H1 (cell line): Measurements from ENCODE around the gene ALOX12. TPM values are rescaled to one million over a fixed set of nuclear protein-coding genes. Genes with fewer than 3 reads are reported as not detected.

Experiments used
- ASH2L ChIP-seq: fragments of 200-600, 300-600 bp; sonication (generic); IDR thresholded peaks from one replicate; pipeline ENCODE4 v1.7.1; 2017; ENCODE audit warnings: low read length
- BCL11A ChIP-seq, 2 experiments: IDR thresholded peaks; one replicate each; pipeline ENCODE4 v1.6.1; 2011; ENCODE audit warnings: low read depth in 2 of 2, low read length in 2 of 2, mild to moderate bottlenecking in 2 of 2
- CBX5 ChIP-seq: fragments of 300-800, 300-1000 bp; sonication (generic); IDR thresholded peaks from 2 replicates; pipeline ENCODE4 v1.7.1; 2016; ENCODE audit warnings: antibody characterized with exemption, low read length, low read depth
- CBX8 ChIP-seq: fragments of 300-800, 300-1000 bp; sonication (generic); IDR thresholded peaks from 2 replicates; pipeline ENCODE4 v1.7.1; 2016; ENCODE audit warnings: low read depth, low read length, borderline replicate concordance
- CHD2 ChIP-seq: IDR thresholded peaks from 2 replicates; pipeline ENCODE4 v1.6.1; 2012; ENCODE audit warnings: low read length, improper control_type of control experiment
- CTBP2 ChIP-seq: IDR thresholded peaks from 2 replicates; pipeline ENCODE4 v1.7.0; 2011; ENCODE audit warnings: borderline replicate concordance, mild to moderate bottlenecking, moderate library complexity, mixed read lengths, low read length; ENCODE audit not compliant: insufficient read depth, insufficient read length
- EP300 ChIP-seq, 2 experiments: IDR thresholded peaks; 1 replicate in 1 of 2; 2 replicates in 1 of 2; pipeline ENCODE4 v1.6.1; 2011 to 2012; ENCODE audit warnings: low read depth in 2 of 2, low read length in 2 of 2, mild to moderate bottlenecking in 2 of 2, borderline replicate concordance in 1 of 2, inconsistent platforms in 1 of 2, moderate library complexity in 1 of 2
- EZH2 ChIP-seq: fragments of 200-600 bp; sonication (generic); IDR thresholded peaks from 2 replicates; pipeline ENCODE4 v1.7.1; 2012; ENCODE audit warnings: low read depth, mild to moderate bottlenecking, moderate library complexity, low read length, inconsistent platforms; ENCODE audit not compliant: severe bottlenecking
- GABPA ChIP-seq: IDR thresholded peaks from 2 replicates; pipeline ENCODE4 v1.6.1; 2011; ENCODE audit warnings: mild to moderate bottlenecking, low read length, moderate library complexity, borderline replicate concordance; ENCODE audit not compliant: insufficient read depth
- HDAC6 ChIP-seq: IDR thresholded peaks from one replicate; pipeline ENCODE4 v1.7.1; 2012; ENCODE audit warnings: low read depth, mild to moderate bottlenecking, inconsistent platforms, low read length, moderate library complexity
- KDM1A ChIP-seq: fragments of 200-600, 300-600 bp; sonication (generic); IDR thresholded peaks from 2 replicates; pipeline ENCODE4 v1.7.1; 2016; ENCODE audit warnings: mild to moderate bottlenecking, low read length, borderline replicate concordance
- RAD21 ChIP-seq, 2 experiments: IDR thresholded peaks in 1 of 2; conservative IDR thresholded peaks in 1 of 2; 2 replicates each; pipeline ENCODE4 v1.6.1; 2011; ENCODE audit warnings: low read depth in 2 of 2, low read length in 2 of 2, improper control_type of control experiment in 1 of 2, inconsistent platforms in 1 of 2, mild to moderate bottlenecking in 1 of 2, moderate library complexity in 1 of 2
- RNF2 ChIP-seq: fragments of 200-900, 300-1000 bp; sonication (generic); IDR thresholded peaks from 2 replicates; pipeline ENCODE4 v1.7.1; 2016; ENCODE audit warnings: borderline replicate concordance, low read depth, mild to moderate bottlenecking, antibody characterized with exemption, low read length; ENCODE audit not compliant: poor library complexity, severe bottlenecking; ENCODE audit errors: missing control alignments
- RXRA ChIP-seq: IDR thresholded peaks from 2 replicates; pipeline ENCODE4 v1.6.1; 2011; ENCODE audit warnings: low read depth, mild to moderate bottlenecking, low read length, moderate library complexity; ENCODE audit not compliant: insufficient read depth
- SIRT6 ChIP-seq: IDR thresholded peaks from one replicate; pipeline ENCODE4 v1.7.1; 2012; ENCODE audit warnings: low read length, inconsistent platforms
- SIX5 ChIP-seq: IDR thresholded peaks from 2 replicates; pipeline ENCODE4 v1.6.1; 2011; ENCODE audit warnings: mild to moderate bottlenecking, low read depth, low read length
- SP1 ChIP-seq: IDR thresholded peaks from 2 replicates; pipeline ENCODE4 v1.6.1; 2011; ENCODE audit warnings: low read depth, low read length
- SP4 ChIP-seq: IDR thresholded peaks from 2 replicates; pipeline ENCODE4 v1.6.1; 2012; ENCODE audit warnings: low read length, inconsistent platforms
- TAF1 ChIP-seq: IDR thresholded peaks from 2 replicates; pipeline ENCODE4 v1.6.1; 2011; ENCODE audit warnings: mild to moderate bottlenecking, low read depth, low read length
- TBP ChIP-seq: IDR thresholded peaks from 2 replicates; pipeline ENCODE4 v1.6.1; 2011; ENCODE audit warnings: low read depth, low read length, improper control_type of control experiment
- YY1 ChIP-seq: IDR thresholded peaks from 2 replicates; pipeline ENCODE4 v1.6.1; 2011; ENCODE audit warnings: low read depth, mild to moderate bottlenecking, low read length
- polyA plus RNA-seq, 7 experiments: library from polyadenylated mRNA; depleted of rRNA in 3 of 7; stranded (reverse) in 5 of 7; unstranded in 2 of 7; fragments of >200 nt in 5 of 7; fragments of 200-250 nt in 2 of 7; gene quantifications; 1 replicate in 5 of 7; 2 replicates in 1 of 7; 4 replicates in 1 of 7; pipeline versions ENCODE4 v1.2.1 to v1.2.3, GENCODE V29; 2011 to 2013; ENCODE audit warnings: missing spikeins in 2 of 7, mixed read lengths in 2 of 7
- total RNA-seq: library from RNA; stranded (reverse); fragmentation: NEBNext Ultra II Directional; extraction: Animal tissue kit (Norgen Biotek cat#: 25700); gene quantifications from 2 replicates; pipeline ENCODE4 v1.2.1, GENCODE V29; 2021

Gene ALOX12
- total and polyA plus RNA-seq, 2 of the 8 experiments (the other 6 are each of a cell fraction or from before 2014, with no cell fraction given), result 1.4 to 2.0 TPM

DNA sequence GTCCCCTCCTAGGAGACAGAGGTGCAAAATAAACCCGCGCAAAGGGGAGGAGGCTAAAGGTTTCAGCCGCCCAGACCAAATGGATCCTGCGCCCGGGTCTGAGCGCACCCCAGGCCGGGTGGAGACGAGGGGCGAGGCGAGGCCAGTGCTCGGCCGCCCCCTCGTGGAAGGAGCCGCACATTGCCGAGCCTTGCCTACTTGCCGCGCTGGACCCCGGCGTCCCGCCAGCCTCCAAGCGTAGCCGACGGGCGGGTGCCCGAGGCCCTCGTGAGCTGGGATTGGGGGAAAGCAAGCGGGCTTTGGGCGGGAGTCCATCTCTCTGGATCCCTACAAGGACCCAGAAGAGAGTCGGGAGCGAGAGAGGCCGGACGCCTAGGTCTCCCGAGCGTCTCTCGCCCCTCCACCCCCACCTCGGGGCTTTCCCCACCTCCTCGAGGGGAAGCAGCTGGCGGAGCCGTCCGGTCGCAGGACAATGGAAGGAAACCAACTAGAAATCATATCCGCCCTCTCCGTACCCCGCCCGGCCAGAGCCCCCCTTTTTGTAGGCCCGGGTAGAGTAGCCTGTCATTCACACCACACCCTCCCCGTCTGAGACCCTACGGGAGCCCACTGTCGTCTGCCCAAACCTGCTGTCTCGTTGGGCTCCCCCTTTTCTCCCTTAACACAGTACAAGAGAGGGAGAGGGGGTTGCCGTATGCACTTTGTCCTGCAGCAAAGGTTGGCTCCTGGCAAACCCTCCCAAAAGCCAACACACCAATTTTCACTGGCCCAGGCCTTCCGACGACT, 26.3 kb downstream of the ALOX12 start (continued):
- TF ChIP-seq SP1 (no peak), HDAC6 (no peak), SIRT6 (no peak), CBX8 (no peak), TBP (no peak), BCL11A (IDR thresholded peaks at IDR 0.05; ENCODE audit: low read depth in 2 of 2, low read length in 2 of 2) (no peak), ASH2L (peak; percentile 45), SP4 (no peak), EZH2 (no peak), CBX5 (no peak), CHD2 (no peak; the same call in 1 of the 2 replicates), TAF1 (no peak), RAD21 (IDR thresholded peaks at IDR 0.05 in 1 of 2, conservative IDR thresholded peaks at IDR 0.05 in 1 of 2; ENCODE audit: low read depth in 2 of 2, low read length in 2 of 2) (peak; percentile 77 to 83), RXRA (no peak), KDM1A (no peak), CTBP2 (no peak), YY1 (no peak), SIX5 (no peak), EP300 (IDR thresholded peaks at IDR 0.05; ENCODE audit: borderline replicate concordance in 1 of 2, low read depth in 2 of 2, low read length in 2 of 2) (no peak), RNF2 (no peak), GABPA (no peak)
